DND-41 (cell line): ENCODE measurements around the gene TMEM239.
"Not testable (repeated sequence)": the region's sequence is repeated elsewhere in the genome, so short reads cannot be mapped to it uniquely, and the experiment has no call there.

Experiments
- ATAC-seq: fragments of 200-7000 bp; cut with Tn5 transposase; 3 replicates; pipeline ENCODE4 v1.9.1; 2021; ENCODE audit warnings: low read depth; ENCODE audit not compliant: insufficient read depth
- DNase-seq: peaks from one replicate; pipeline ENCODE4 v3.0.0-alpha.2; 2020
- H2AFZ ChIP-seq: 2 replicates; pipeline ENCODE4 v1.6.0; 2012; ENCODE audit warnings: low read depth, low read length
- H3K27ac ChIP-seq: 2 replicates; pipeline ENCODE4 v1.5.1; 2012; ENCODE audit warnings: low read length, inconsistent platforms
- H3K27me3 ChIP-seq: fragments of 200-600 bp; sonication (generic); 2 replicates; pipeline ENCODE4 v1.6.0; 2012; ENCODE audit warnings: low read length, mild to moderate bottlenecking, inconsistent platforms; ENCODE audit not compliant: insufficient read depth, poor library complexity
- H3K36me3 ChIP-seq: 2 replicates; pipeline ENCODE4 v1.5.1; 2012; ENCODE audit warnings: low read length, inconsistent platforms; ENCODE audit not compliant: insufficient read depth
- H3K4me1 ChIP-seq: 2 replicates; pipeline ENCODE4 v1.5.1; 2012; ENCODE audit warnings: mild to moderate bottlenecking, low read length; ENCODE audit not compliant: insufficient read depth
- H3K4me2 ChIP-seq: 2 replicates; pipeline ENCODE4 v1.6.0; 2012; ENCODE audit warnings: mild to moderate bottlenecking, moderate library complexity, low read length, inconsistent platforms; ENCODE audit not compliant: insufficient read depth
- H3K4me3 ChIP-seq, 2 experiments: fragments of 200-600 bp in 1 of 2; shearing (Covaris generic) in 1 of 2; 2 replicates each; pipeline ENCODE4 v1.5.1; 2012 to 2016; ENCODE audit warnings: inconsistent platforms in 2 of 2, low read length in 2 of 2, mild to moderate bottlenecking in 2 of 2, low read depth in 1 of 2, moderate library complexity in 1 of 2
- H3K79me2 ChIP-seq: 2 replicates; pipeline ENCODE4 v1.6.0; 2012; ENCODE audit warnings: low read length, inconsistent platforms; ENCODE audit not compliant: insufficient read depth
- H3K9ac ChIP-seq: 2 replicates; pipeline ENCODE4 v1.6.0; 2012; ENCODE audit warnings: low read depth, mild to moderate bottlenecking, inconsistent platforms, low read length, moderate library complexity
- H3K9me3 ChIP-seq: 2 replicates; pipeline ENCODE4 v1.5.1; 2012; ENCODE audit warnings: low read length, moderate library complexity, mild to moderate bottlenecking, inconsistent platforms; ENCODE audit not compliant: insufficient read depth, severe bottlenecking
- H4K20me1 ChIP-seq: 2 replicates; pipeline ENCODE4 v1.6.0; 2012; ENCODE audit warnings: low read length; ENCODE audit not compliant: insufficient read depth
- EZH2 ChIP-seq: IDR thresholded peaks from 3 replicates; pipeline ENCODE4 v1.6.1; 2012; ENCODE audit warnings: borderline replicate concordance, low read depth, mild to moderate bottlenecking, moderate library complexity, low read length, inconsistent platforms; ENCODE audit not compliant: severe bottlenecking
- TF ChIP-seq, protein P1 (sequence below): IDR thresholded peaks from 2 replicates; pipeline ENCODE4 v1.5.1; 2012; ENCODE audit warnings: borderline replicate concordance, low read length, moderate library complexity, mild to moderate bottlenecking; ENCODE audit not compliant: poor library complexity, severe bottlenecking; ENCODE audit errors: extremely low read depth

TMEM239 gene

GRCh38 chr20:2816030-2816582 lies at the start of gene TMEM239:
Gene TMEM239, plus strand, starts transcription at chr20:2816364. Its CDS starts 191 bp downstream, at chr20:2816555.
- peaks cover 6% of the 10 kb centered on the region for H3K4me1 ChIP-seq
- no peak within 1 kb of the TSS for H2AFZ ChIP-seq
- no peak within 1 kb of the TSS for H3K4me2 ChIP-seq
- no peaks in the 10 kb centered on the region for H3K79me2 ChIP-seq
- peaks cover 64% of the 10 kb centered on the region for H4K20me1 ChIP-seq
- DNase-seq (no peak), ATAC-seq (no peak)
- H3K27me3 ChIP-seq: peaks cover 33% of the 10 kb centered on the region
- no peak within 1 kb of the TSS for H3K4me3 ChIP-seq
- H3K27ac ChIP-seq: no peak within 1 kb of the TSS
- TF ChIP-seq, protein P1, sequence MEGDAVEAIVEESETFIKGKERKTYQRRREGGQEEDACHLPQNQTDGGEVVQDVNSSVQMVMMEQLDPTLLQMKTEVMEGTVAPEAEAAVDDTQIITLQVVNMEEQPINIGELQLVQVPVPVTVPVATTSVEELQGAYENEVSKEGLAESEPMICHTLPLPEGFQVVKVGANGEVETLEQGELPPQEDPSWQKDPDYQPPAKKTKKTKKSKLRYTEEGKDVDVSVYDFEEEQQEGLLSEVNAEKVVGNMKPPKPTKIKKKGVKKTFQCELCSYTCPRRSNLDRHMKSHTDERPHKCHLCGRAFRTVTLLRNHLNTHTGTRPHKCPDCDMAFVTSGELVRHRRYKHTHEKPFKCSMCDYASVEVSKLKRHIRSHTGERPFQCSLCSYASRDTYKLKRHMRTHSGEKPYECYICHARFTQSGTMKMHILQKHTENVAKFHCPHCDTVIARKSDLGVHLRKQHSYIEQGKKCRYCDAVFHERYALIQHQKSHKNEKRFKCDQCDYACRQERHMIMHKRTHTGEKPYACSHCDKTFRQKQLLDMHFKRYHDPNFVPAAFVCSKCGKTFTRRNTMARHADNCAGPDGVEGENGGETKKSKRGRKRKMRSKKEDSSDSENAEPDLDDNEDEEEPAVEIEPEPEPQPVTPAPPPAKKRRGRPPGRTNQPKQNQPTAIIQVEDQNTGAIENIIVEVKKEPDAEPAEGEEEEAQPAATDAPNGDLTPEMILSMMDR: no peak
- no peak for TF ChIP-seq EZH2
- no peak within 1 kb of the TSS for H3K9ac ChIP-seq
- peaks cover 4% of the 10 kb centered on the region for H3K9me3 ChIP-seq
- no peaks in the 10 kb centered on the region for H3K36me3 ChIP-seq

DNA sequence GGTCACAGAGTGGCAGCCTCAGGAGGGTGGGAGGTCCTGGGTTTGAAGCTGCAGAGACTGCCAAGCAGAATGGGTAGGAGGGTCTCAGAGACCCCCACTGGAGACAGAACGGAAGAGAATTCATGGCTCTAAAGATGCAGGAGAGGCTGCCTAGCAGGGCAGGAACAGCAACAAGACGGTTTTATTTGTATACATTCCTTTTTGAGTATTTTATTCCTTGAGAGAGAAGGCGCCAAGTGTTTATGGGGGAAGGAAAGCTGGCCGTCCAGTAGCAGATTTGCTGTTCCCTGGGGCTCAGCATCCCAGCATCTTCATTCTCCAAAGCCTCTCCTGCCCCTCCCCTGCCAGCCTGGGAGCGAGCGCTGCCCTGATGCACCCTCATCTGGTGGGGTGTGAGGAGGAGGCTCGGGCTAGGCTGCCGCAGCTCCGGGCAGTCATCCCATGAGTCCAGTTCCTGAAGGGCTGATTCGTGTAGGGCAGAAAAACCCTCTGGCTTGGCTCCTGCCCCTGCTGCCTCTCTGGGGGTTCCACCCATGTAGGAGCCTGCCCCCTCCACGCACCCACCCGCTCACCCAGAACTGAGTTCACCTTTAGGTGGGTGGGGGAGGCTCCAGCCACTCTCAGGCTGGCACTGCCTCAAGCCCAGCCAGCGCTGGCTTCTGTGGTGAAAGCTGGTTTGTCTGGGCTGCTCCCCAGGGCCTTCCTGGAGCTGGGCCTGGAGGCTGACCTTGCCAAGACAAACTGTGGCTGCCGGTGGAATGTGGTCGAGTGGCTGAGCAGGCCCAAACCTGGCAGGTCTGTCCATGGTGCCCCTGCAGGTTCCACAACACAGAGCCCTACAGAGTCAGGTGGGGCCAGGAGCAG lies 48.2 kb upstream of the TMEM239 start:
- DNase-seq (no peak), ATAC-seq (no peak)
- TF ChIP-seq, protein P1: no peak
- TF ChIP-seq EZH2: no peak
- Histone ChIP-seq H3K27ac (no peak overlapping the region), H2AFZ (no peak overlapping the region), H4K20me1 (peaks cover 18% of the 10 kb centered on the region), H3K4me1 (no peaks in the 10 kb centered on the region), H3K36me3 (no peaks in the 10 kb centered on the region), H3K4me3 (no peak overlapping the region), H3K27me3 (peaks cover 35% of the 10 kb centered on the region), H3K79me2 (no peaks in the 10 kb centered on the region), H3K9me3 (no peaks in the 10 kb centered on the region), H3K4me2 (no peak overlapping the region), H3K9ac (no peak overlapping the region)

- H3K9me3 ChIP-seq: no peaks in the 10 kb centered on the region
- H2AFZ ChIP-seq: no peak overlapping the region
- no peak overlapping the region for H3K27ac ChIP-seq
Observed at GRCh38 chr20:2768632-2769015, 47.5 kb upstream of the TMEM239 start.

DNA sequence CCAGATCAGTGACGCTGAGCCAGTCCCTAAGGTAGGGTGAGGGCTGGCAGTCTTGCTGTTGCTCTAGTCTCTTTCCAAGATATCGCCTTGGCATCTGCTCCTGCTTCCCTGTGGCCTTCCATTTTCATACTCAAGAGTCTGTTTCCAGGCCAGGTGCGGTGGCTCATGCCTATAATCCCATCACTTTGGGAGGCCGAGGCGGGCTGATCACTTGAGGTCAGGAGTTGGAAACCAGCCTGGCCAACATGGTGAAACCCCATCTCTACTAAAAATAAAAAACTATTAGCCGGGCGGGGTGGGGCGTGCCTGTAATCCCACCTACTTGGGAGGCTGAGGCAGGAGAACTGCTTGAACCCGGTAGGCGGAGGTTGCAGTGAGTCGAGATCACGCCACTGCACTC lies 46.1 kb upstream of the TMEM239 start:
- H3K4me3 ChIP-seq, H3K27ac ChIP-seq, ATAC-seq, H2AFZ ChIP-seq, DNase-seq, H3K9me3 ChIP-seq, H3K79me2 ChIP-seq, H3K4me2 ChIP-seq, H3K36me3 ChIP-seq, H3K9ac ChIP-seq, H3K4me1 ChIP-seq: not testable (repeated sequence)
- Histone ChIP-seq H4K20me1 (peaks cover 18% of the 10 kb centered on the region), H3K27me3 (peaks cover 29% of the 10 kb centered on the region)

More at GRCh38 chr20:2768632-2769015, 47.5 kb upstream of the TMEM239 start:
- no peak for ATAC-seq
- Histone ChIP-seq H3K9ac (no peak overlapping the region), H3K4me2 (no peak overlapping the region), H3K36me3 (no peaks in the 10 kb centered on the region), H4K20me1 (peaks cover 18% of the 10 kb centered on the region), H3K4me3 (no peak overlapping the region), H3K79me2 (no peaks in the 10 kb centered on the region), H3K4me1 (no peaks in the 10 kb centered on the region), H3K27me3 (peaks cover 35% of the 10 kb centered on the region)
- DNase-seq: no peak
- TF ChIP-seq EZH2: no peak
- TF ChIP-seq, protein P1: no peak
